Measurements from ENCODE around the gene PCBP4.

PCBP4 gene

DNA sequence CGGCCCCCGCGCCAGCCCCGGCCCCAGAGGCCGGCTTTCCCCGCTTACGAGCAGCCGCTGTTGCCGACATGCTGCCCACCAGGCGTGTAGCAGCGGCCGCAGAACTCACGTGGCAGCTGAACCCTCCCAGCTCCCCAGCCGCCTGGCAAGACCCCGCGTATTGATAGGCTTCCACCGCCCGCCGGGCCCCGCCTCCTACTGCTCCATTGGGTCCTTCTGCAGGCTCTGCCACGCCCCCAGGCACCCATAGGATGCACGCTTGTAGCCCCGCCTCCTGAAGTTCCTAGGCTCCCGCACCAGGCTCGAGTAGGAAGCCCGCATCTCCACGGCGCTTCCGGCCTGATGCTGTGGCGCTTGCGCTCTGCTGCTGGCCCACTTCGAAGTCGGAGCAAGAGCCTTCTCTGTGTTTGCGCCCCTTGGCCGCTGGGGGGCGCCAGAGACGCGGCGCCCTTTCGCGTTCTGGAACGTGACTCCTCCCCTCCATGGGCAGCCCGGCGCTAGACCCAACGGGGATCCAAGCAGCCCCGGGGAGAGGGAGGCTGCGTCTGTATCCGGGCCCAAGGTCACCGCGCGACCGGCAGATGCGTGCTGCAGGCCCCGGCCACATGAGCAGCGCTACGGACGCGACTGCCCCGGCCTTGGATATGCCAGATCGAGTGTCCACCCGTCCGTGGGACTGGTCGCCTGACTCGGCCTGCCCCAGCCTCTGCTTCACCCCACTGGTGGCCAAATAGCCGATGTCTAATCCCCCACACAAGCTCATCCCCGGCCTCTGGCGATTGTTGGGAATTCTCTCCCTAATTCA, 25.3 kb downstream of the PCBP4 start, which contains the start of the genes PARP3 and RRP9:
Gene PARP3 (plus strand): TSS at position 566 of the 805 bp plus-strand sequence. CDS start 993 bp downstream, outside the sequence.
Gene RRP9 (minus strand): TSS at position 107 of the 805 bp plus-strand sequence. CDS start 37 bp downstream, at position 70.
- H3K27me3 ChIP-seq (ENCODE audit: low read depth, low read length) = no peaks in the 10 kb centered on the region
- H3K4me1 ChIP-seq (ENCODE audit: low read length) = peaks cover 28% of the 10 kb centered on the region
- H3K4me2 ChIP-seq (ENCODE audit: low read length) = peak within 1 kb of the TSS; percentile 99
- peak within 1 kb of the TSS; percentile 92 for H3K4me3 ChIP-seq (ENCODE audit: low read length)
- no peaks in the 10 kb centered on the region for H3K9me3 ChIP-seq (ENCODE audit: insufficient read depth, low read length)
- peak within 1 kb of the TSS; percentile 89 for H2AFZ ChIP-seq (ENCODE audit: low read depth, low read length)
- peaks cover 23% of the 10 kb centered on the region for H3K36me3 ChIP-seq (replicated peaks; ENCODE audit: low read depth, low read length)
- TF ChIP-seq CTCF (IDR thresholded peaks at IDR 0.05; ENCODE audit: low read depth, low read length) (peak; percentile 98), EZH2phosphoT487 (IDR thresholded peaks at IDR 0.05; ENCODE audit: low read depth) (no peak)
- H4K20me1 ChIP-seq (ENCODE audit: insufficient read depth, low read length) = peaks cover 3% of the 10 kb centered on the region; the same call in 1 of the 2 replicates
- H3K9ac ChIP-seq (ENCODE audit: low read length) = peak within 1 kb of the TSS; percentile 98
- peak within 1 kb of the TSS; percentile 63 for H3K27ac ChIP-seq (ENCODE audit: low read length)
- peaks cover 39% of the 10 kb centered on the region for H3K79me2 ChIP-seq (ENCODE audit: low read length)

- peak overlapping the region; percentile 85 for H3K9ac ChIP-seq (ENCODE audit: low read length)
- no peak overlapping the region; the same call in 1 of the 2 replicates for H2AFZ ChIP-seq (ENCODE audit: low read depth, low read length)
- no peaks in the 10 kb centered on the region for H3K27me3 ChIP-seq (ENCODE audit: low read depth, low read length)
- H3K27ac ChIP-seq (ENCODE audit: low read length) = no peak overlapping the region
- H3K9me3 ChIP-seq (ENCODE audit: insufficient read depth, low read length) = no peaks in the 10 kb centered on the region
- H3K4me1 ChIP-seq (ENCODE audit: low read length) = peaks cover 28% of the 10 kb centered on the region
- peak overlapping the region; percentile 90 for H3K4me3 ChIP-seq (ENCODE audit: low read length)
- H3K36me3 ChIP-seq (replicated peaks; ENCODE audit: low read depth, low read length) = peaks cover 28% of the 10 kb centered on the region
- H4K20me1 ChIP-seq (ENCODE audit: insufficient read depth, low read length) = peaks cover 3% of the 10 kb centered on the region; the same call in 1 of the 2 replicates
- peaks cover 39% of the 10 kb centered on the region for H3K79me2 ChIP-seq (ENCODE audit: low read length)
- H3K4me2 ChIP-seq (ENCODE audit: low read length) = peak overlapping the region; percentile 89
- no peak for TF ChIP-seq CTCF (IDR thresholded peaks at IDR 0.05; ENCODE audit: low read depth, low read length)
- TF ChIP-seq EZH2phosphoT487 (IDR thresholded peaks at IDR 0.05; ENCODE audit: low read depth) = no peak
These were observed 25.8 kb downstream of the PCBP4 start for GRCh38 chr3:51941463-51941797.

GRCh38 chr3:51940648-51941462, 26.4 kb downstream of the PCBP4 start:
- peaks cover 34% of the 10 kb centered on the region for H3K36me3 ChIP-seq (replicated peaks; ENCODE audit: low read depth, low read length)
- H3K27me3 ChIP-seq (ENCODE audit: low read depth, low read length) = no peaks in the 10 kb centered on the region
- H3K4me2 ChIP-seq (ENCODE audit: low read length) = peak overlapping the region; percentile 89
- peak overlapping the region; percentile 90 for H3K4me3 ChIP-seq (ENCODE audit: low read length)
- peak overlapping the region; percentile 85 for H3K9ac ChIP-seq (ENCODE audit: low read length)
- H3K9me3 ChIP-seq (ENCODE audit: insufficient read depth, low read length) = no peaks in the 10 kb centered on the region
- no peak for TF ChIP-seq EZH2phosphoT487 (IDR thresholded peaks at IDR 0.05; ENCODE audit: low read depth)
- no peak for TF ChIP-seq CTCF (IDR thresholded peaks at IDR 0.05; ENCODE audit: low read depth, low read length)
- no peak overlapping the region for H2AFZ ChIP-seq (ENCODE audit: low read depth, low read length)
- no peak overlapping the region for H3K27ac ChIP-seq (ENCODE audit: low read length)
- H3K4me1 ChIP-seq (ENCODE audit: low read length) = peaks cover 28% of the 10 kb centered on the region
- H4K20me1 ChIP-seq (ENCODE audit: insufficient read depth, low read length) = peaks cover 3% of the 10 kb centered on the region; the same call in 1 of the 2 replicates
- H3K79me2 ChIP-seq (ENCODE audit: low read length) = peaks cover 39% of the 10 kb centered on the region

Data from OCI-LY3 (cell line).